Upper lobe of left lung (tissue), 4 donors: ENCODE results near the gene RPS6KA3.

Experiments
- CTCF ChIP-seq, 6 experiments: fragments of 450-650 bp in 4 of 6; fragments of 200-600 bp in 2 of 6; sonication (generic) in 2 of 6; IDR thresholded peaks; one replicate each; pipeline ENCODE4 v1.5.1; 2016 to 2019; ENCODE audit warnings: antibody characterized with exemption in 6 of 6
- EP300 ChIP-seq, 4 donors: sonication (generic); formaldehyde crosslinking; IDR thresholded peaks; one replicate each; pipeline ENCODE4 v1.5.1; 2017; ENCODE audit warnings: antibody characterized with exemption in 4 of 4, control low read depth in 2 of 4
- POLR2A ChIP-seq, 4 donors: fragments of 450-650 bp; IDR thresholded peaks; one replicate each; pipeline ENCODE4 v1.5.1; 2016 to 2017; ENCODE audit warnings: antibody characterized with exemption in 4 of 4, mild to moderate bottlenecking in 2 of 4
- POLR2AphosphoS5 ChIP-seq, 2 donors: sonication (generic); formaldehyde crosslinking; IDR thresholded peaks; one replicate each; pipeline ENCODE4 v1.5.1; 2017; ENCODE audit warnings: antibody characterized with exemption in 2 of 2

- TF ChIP-seq POLR2AphosphoS5 (IDR thresholded peaks at IDR 0.05): no peak
- no peak for TF ChIP-seq POLR2A (IDR thresholded peaks at IDR 0.05)
- TF ChIP-seq CTCF (IDR thresholded peaks at IDR 0.05): no peak
- TF ChIP-seq EP300 (IDR thresholded peaks at IDR 0.05): no peak
These were observed 115.0 kb downstream of the RPS6KA3 start for GRCh38 chrX:20151689-20152088.
